ENCODE results near the gene SNRPA1. TPM values are rescaled to one million over a fixed set of nuclear protein-coding genes. Genes with fewer than 3 reads are reported as not detected.

SNRPA1 gene
- total RNA-seq, 2 experiments from 2014 or later, result 214 to 222 TPM

DNA sequence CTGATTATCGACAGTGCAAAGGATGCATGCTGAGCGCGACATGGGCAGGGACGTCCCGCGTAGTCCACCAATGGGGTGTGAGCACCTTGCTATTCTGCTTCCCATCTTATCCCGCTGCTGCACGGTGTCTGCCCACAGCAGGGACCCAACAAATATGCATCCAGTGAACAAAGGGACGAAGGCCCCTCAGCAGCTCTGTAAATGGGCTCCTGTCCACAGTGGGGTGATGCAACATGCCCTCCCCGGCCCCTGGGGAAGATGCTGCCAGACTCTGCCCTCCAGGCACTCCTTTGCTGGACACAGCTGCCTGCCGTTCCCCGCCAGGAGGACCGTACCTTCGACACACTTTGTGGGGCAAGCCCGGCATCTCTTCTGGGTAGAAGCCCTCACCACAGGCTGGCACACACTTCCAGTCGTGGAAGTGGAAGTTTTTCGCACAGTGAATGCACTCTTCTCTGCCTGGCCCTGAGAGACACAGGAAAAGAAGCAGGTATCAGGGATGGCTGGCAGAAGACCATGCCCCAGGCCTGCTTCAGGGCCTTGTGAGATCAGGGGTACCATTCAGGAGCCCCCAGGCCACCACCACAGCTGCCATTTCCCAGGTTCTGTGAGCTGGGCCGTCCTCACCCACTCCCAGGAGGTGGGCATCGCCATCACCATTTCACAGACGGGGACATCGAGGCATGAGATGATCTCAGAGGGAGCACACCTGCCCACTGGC, 18.2 kb upstream of the SNRPA1 start:
- intact Hi-C loops (cut with DNase I, micrococcal nuclease), result no loop called here
- Histone ChIP-seq H3K4me1 (ENCODE audit: insufficient read depth, low read length) (no peaks in the 10 kb centered on the region), H3K9me3 (ENCODE audit: control insufficient read depth in 1 of 2, insufficient read depth in 1 of 2, low read length in 2 of 2) (no peaks in the 10 kb centered on the region), H3K36me3 (ENCODE audit: insufficient read depth, low read length) (no peaks in the 10 kb centered on the region), H3K27me3 (ENCODE audit: control insufficient read depth in 1 of 2, insufficient read depth in 2 of 2, low read length in 2 of 2) (peaks cover 0 to 3% of the 10 kb centered on the region in 2 experiments), H3K27ac (ENCODE audit: low read depth in 1 of 2, low read length in 2 of 2) (no peak overlapping the region), H3K4me3 (ENCODE audit: low read length) (no peak overlapping the region)
- POLR2A ChIA-PET, result no interaction called here
- Mint-ChIP-seq H3K9me3 (no peaks in the 10 kb centered on the region), H3K36me3 (ENCODE audit: low read depth) (no peaks in the 10 kb centered on the region), H3K27ac (no peak overlapping the region), H3K4me1 (ENCODE audit: low read depth) (no peaks in the 10 kb centered on the region), H3K4me3 (no peak overlapping the region), H3K27me3 (peaks cover 21% of the 10 kb centered on the region)
- DNase-seq, result no peak
- CTCF ChIA-PET, result no interaction called here
- TF ChIP-seq, protein P1, sequence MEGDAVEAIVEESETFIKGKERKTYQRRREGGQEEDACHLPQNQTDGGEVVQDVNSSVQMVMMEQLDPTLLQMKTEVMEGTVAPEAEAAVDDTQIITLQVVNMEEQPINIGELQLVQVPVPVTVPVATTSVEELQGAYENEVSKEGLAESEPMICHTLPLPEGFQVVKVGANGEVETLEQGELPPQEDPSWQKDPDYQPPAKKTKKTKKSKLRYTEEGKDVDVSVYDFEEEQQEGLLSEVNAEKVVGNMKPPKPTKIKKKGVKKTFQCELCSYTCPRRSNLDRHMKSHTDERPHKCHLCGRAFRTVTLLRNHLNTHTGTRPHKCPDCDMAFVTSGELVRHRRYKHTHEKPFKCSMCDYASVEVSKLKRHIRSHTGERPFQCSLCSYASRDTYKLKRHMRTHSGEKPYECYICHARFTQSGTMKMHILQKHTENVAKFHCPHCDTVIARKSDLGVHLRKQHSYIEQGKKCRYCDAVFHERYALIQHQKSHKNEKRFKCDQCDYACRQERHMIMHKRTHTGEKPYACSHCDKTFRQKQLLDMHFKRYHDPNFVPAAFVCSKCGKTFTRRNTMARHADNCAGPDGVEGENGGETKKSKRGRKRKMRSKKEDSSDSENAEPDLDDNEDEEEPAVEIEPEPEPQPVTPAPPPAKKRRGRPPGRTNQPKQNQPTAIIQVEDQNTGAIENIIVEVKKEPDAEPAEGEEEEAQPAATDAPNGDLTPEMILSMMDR (IDR thresholded peaks at IDR 0.05), result no peak
- ATAC-seq (ENCODE audit: poor library complexity), result no peak

DNA sequence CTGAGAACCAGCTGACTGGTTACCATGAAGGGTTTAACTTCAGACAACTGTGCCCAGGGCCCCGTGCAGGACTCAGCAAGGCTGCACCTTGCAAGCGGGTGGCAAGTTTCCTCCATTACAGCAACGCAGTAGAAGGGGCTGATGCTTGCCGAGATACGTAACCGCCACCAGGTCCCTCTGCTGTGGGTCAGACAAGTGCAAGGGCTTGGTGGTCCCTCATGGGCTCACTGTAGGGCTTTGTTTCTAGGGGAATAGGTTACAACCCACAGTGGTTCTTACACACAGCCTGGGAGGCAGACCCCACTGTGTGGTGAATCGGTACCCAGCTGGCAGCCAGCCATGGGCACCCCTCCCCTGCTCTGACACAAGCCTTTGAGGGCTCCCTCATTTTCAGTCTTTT, 15.5 kb upstream of the SNRPA1 start:
- TF ChIP-seq, protein P1 (IDR thresholded peaks at IDR 0.05), result no peak
- intact Hi-C loops (cut with DNase I, micrococcal nuclease), result no loop called here
- no peak for DNase-seq
- ChIA-PET POLR2A (no interaction called here), CTCF (no interaction called here)
- no peaks in the 10 kb centered on the region for H3K9me3 Mint-ChIP-seq
- ATAC-seq (ENCODE audit: poor library complexity), result no peak
- no peak overlapping the region for H3K4me3 Mint-ChIP-seq
- Histone ChIP-seq H3K4me3 (ENCODE audit: low read length) (no peak overlapping the region), H3K36me3 (ENCODE audit: insufficient read depth, low read length) (no peaks in the 10 kb centered on the region), H3K27ac (ENCODE audit: low read depth in 1 of 2, low read length in 2 of 2) (no peak overlapping the region), H3K27me3 (ENCODE audit: control insufficient read depth in 1 of 2, insufficient read depth in 2 of 2, low read length in 2 of 2) (peaks cover 0 to 2% of the 10 kb centered on the region in 2 experiments), H3K9me3 (ENCODE audit: control insufficient read depth in 1 of 2, insufficient read depth in 1 of 2, low read length in 2 of 2) (no peaks in the 10 kb centered on the region), H3K4me1 (ENCODE audit: insufficient read depth, low read length) (no peaks in the 10 kb centered on the region)
- H3K27me3 Mint-ChIP-seq, result peaks cover 10% of the 10 kb centered on the region
- no peaks in the 10 kb centered on the region for H3K4me1 Mint-ChIP-seq (ENCODE audit: low read depth)
- H3K27ac Mint-ChIP-seq, result no peak overlapping the region
- H3K36me3 Mint-ChIP-seq (ENCODE audit: low read depth), result no peaks in the 10 kb centered on the region

DNA sequence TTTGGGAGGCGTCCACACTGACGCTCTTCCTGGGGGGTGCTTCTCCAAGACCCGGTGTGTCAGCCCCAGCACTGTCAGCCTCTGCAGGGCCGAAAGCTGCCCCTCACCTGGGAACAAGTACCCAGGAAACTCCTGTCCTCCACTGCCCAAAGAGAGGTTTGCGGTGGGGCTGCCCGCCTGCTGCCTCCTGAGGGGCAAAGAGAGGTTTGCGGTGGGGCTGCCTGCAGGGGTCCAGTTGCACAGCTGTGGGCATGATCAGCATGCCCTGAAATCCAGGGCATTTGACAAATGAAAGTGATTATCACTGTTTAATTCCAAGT, 15.1 kb upstream of the SNRPA1 start:
- TF ChIP-seq, protein P1 (IDR thresholded peaks at IDR 0.05), result no peak
- Histone ChIP-seq H3K36me3 (ENCODE audit: insufficient read depth, low read length) (no peaks in the 10 kb centered on the region), H3K27ac (ENCODE audit: low read depth in 1 of 2, low read length in 2 of 2) (no peak overlapping the region), H3K4me3 (ENCODE audit: low read length) (no peak overlapping the region), H3K4me1 (ENCODE audit: insufficient read depth, low read length) (no peaks in the 10 kb centered on the region), H3K27me3 (ENCODE audit: control insufficient read depth in 1 of 2, insufficient read depth in 2 of 2, low read length in 2 of 2) (peaks cover 0 to 2% of the 10 kb centered on the region in 2 experiments), H3K9me3 (ENCODE audit: control insufficient read depth in 1 of 2, insufficient read depth in 1 of 2, low read length in 2 of 2) (no peaks in the 10 kb centered on the region)
- H3K27ac Mint-ChIP-seq, result no peak overlapping the region
- intact Hi-C loops (cut with DNase I, micrococcal nuclease), result no loop called here
- DNase-seq, result peak in 1 of 14 experiments; percentile 25
- no peaks in the 10 kb centered on the region for H3K4me1 Mint-ChIP-seq (ENCODE audit: low read depth)
- no peak for ATAC-seq (ENCODE audit: poor library complexity)
- H3K4me3 Mint-ChIP-seq, result no peak overlapping the region
- H3K27me3 Mint-ChIP-seq, result peaks cover 10% of the 10 kb centered on the region
- H3K9me3 Mint-ChIP-seq, result no peaks in the 10 kb centered on the region
- CTCF ChIA-PET, result no interaction called here
- no peaks in the 10 kb centered on the region for H3K36me3 Mint-ChIP-seq (ENCODE audit: low read depth)
- POLR2A ChIA-PET, result no interaction called here
